NCI-H2029 (cell line): ENCODE data around the gene NR2F1-AS1.
"Not testable (repeated sequence)": the region's sequence is repeated elsewhere in the genome, so short reads cannot be mapped to it uniquely, and the experiment has no call there.

ENCODE experiments used
- DNase-seq: peaks from one replicate; lab custom pipeline; 2025; lab: John Stamatoyannopoulos, UW

The NR2F1-AS1 gene

GRCh38 chr5:93428868-93429267 lies 152.2 kb downstream of the NR2F1-AS1 start:
- no peak for DNase-seq

GRCh38 chr5:93427316-93427715 lies 153.7 kb downstream of the NR2F1-AS1 start:
- no peak for DNase-seq

GRCh38 chr5:93425096-93425495 lies 155.9 kb downstream of the NR2F1-AS1 start:
- DNase-seq: no peak

- no peak for DNase-seq
Observed at GRCh38 chr5:93423300-93423699, 157.7 kb downstream of the NR2F1-AS1 start.

GRCh38 chr5:93422652-93423280 lies 158.3 kb downstream of the NR2F1-AS1 start:
- no peak for DNase-seq

GRCh38 chr5:93421987-93422401 lies 159.0 kb downstream of the NR2F1-AS1 start:
- DNase-seq: no peak

DNA sequence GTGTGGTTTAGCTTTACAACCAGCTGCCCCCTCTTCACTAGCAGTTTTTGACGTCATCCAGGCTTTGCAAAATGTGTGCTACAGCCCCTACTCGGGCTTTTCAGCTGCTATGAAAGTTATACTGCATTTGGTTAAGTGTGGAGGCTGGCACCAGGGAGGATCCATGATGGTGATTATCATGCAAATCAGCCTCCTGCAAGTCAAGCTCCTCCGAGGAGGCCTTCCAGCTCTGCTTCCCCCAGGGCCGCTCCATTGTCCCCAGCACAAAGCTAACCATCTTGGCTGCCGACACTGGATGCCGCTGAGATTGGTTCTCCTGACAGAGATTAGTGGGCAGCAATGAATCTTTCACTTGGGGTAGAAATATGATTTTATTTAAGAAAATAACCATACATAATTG lies 159.6 kb downstream of the NR2F1-AS1 start:
- no peak for DNase-seq

- no peak for DNase-seq
Observed at GRCh38 chr5:93417490-93417889, 163.5 kb downstream of the NR2F1-AS1 start.

DNA sequence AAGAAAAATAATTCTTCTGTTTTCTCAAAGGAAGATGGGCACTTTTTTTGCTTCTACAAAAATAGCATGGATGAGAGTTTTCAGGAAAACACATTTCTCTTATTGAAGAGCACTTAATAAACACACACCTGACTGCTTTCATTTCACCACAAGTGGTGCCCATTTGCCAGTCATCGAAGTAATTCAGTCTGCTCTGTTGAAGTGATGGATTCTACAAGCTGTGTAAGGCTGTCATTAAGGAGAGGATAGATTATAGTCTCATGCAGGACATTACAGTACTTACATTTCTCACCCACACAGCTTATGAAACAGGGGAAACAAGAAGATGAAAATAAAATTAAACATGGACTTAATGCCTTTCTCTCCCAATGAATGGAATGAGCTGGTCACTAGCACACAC lies 165.2 kb downstream of the NR2F1-AS1 start:
- DNase-seq: no peak

GRCh38 chr5:93411716-93412115 lies 169.3 kb downstream of the NR2F1-AS1 start:
- no peak for DNase-seq

DNA sequence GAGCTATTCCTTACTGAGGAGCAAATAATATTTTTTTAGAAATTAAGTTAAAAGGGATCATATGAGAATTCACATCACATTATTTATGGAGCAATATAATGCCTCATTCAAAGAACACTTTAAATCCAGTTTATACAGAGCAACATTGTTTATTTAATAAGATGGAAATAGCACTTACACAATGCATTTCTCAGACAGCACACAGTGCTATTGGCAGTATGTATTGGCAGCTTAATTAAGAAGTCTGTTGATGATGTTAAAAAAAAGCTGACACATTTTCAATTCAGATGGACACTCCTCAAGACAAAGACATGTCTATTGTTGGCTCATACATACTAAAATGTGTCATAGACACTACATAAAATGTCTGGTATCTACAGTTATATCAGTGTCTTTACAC lies 171.3 kb downstream of the NR2F1-AS1 start:
- no peak for DNase-seq

GRCh38 chr5:93407454-93407853 lies 173.6 kb downstream of the NR2F1-AS1 start:
- no peak for DNase-seq

- DNase-seq: no peak
Observed at GRCh38 chr5:93406971-93407401, 174.0 kb downstream of the NR2F1-AS1 start.

DNA sequence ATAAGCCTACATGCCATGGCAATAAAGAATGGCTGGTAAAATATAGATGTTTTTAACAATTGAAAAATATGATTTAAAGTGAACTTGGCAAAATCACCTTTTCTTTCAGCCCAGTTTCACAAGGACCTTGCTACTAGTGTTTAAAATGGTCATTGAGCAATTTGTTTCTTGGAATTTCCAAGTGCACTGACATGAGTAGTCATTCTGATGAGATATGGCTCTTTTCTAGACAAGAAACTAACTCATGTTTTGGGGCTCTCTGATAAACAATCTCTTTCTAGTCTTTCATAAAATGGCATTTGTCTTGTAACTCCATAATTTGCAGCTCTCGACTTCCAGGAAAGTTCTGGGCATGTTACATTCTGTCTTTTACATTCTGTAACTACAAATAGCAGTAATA lies 176.8 kb downstream of the NR2F1-AS1 start:
- no peak for DNase-seq

DNA sequence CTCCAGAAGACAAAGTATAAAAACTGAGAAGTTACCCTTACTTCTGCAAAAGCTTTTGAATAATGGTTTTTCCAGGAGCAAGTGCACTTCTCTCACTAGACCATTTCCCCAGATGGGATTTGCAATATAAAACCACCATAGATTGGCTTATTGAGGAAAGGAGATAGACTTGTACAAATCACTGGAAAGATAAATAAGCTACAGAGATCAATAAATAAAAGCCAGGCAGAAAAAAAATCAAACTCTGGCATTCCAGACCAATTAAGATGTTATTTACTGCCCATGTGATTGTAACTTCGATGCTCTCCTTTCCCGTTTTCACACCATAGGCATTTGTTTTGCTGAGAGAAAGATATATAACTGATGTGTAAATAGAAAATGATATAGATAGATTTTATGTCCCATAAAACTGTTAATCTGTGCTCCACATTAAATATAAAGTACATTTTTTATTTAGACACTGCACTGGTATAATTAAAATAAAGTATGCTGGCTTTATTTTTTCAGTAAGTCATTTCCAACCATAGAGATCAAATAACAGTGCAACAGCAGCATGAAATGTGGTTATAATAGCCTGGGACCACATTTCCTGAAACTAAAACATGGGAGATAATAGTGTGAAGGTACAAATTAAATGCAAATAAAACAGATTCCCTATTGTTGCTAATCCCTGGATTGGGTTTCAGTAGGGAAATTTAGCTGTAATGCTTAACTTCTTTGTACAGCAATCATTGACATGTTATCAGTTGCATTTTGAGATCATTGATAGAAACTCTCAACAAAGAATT lies 177.7 kb downstream of the NR2F1-AS1 start:
- no peak for DNase-seq

DNA sequence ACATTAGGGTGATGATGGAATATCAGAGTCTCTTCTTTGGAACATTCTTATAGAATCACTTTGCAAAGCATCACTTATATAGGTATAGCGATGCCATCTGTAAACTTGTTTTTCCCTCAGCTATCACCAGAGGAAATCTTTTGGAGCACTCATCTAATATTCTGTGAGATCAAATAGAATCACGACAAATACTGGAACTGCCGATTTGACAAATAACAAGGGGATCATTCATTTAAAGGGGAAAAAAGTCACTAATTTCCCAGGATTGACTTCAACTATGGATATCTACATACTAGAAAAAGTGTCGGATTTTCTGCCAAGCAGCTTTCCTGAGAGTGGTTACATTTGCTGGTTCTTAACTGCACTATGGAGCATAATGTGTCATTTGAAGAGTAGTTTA lies 178.6 kb downstream of the NR2F1-AS1 start:
- DNase-seq: no peak

DNA sequence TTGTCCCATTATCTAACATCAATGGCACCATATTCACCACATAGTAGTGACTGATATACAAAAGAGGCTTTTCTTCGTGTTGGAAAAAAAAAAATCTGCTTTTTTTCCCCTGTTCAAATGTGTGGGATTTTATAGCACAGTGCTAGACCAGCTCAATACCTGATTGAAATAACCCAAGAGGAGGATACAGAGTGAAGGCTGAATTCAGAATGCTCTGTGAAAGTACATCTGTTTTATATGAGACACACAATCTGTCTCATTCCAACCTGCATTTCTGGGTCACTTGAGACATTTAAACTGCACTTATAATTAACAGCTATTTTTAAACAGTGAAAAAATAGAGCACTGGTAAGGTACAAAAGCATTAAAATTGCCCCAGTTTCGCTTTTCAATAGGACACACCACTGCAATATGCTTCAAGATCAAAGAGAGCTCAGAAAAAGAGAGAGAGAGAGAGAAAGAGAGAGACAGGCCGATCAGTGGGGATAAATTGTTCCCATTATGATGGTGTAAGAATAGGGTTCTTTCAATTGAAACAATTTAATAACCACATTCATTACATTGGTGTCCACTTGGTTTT lies 179.3 kb downstream of the NR2F1-AS1 start:
- DNase-seq: no peak

DNA sequence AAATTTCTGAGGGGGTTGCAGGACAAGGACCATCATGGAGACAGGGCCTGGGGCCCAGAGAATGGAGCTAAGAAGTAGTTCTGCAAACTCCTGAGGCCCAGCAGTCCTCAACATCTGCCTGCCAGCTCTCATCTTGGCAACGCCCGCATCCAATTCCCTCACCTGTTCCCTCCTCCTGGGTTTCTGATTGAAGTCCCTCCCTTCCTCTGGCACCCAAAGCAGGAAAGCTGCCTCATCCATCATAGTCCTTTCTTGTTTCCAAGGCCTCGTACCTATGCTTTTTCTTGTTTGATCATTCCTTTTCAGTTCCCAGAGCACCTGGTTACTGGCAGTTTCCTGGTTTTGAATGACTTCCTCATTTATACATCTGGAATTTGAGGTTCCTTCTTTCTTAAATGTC lies 181.3 kb downstream of the NR2F1-AS1 start:
- DNase-seq: no peak

DNA sequence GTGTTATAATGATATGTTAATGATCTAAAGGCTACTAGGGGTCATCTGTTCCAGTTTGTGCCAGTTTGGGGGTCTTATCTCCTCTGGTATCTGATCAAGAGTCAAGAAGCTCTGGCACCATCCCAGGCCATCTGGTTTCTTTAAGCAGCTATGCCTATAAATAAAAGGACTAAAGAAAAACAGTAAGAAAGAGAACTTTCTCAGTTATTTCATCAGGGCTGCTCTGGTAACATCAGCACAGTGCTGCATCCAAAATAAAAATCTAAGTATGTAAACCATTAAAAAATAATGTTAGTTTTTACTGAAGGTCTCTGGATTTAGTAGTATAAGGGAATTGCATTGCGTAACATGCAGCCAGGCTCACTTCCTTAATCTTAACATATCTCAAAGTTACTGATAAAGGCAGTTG lies 185.0 kb downstream of the NR2F1-AS1 start:
- DNase-seq: no peak

GRCh38 chr5:93395010-93395409 lies 186.0 kb downstream of the NR2F1-AS1 start:
- DNase-seq: no peak

DNA sequence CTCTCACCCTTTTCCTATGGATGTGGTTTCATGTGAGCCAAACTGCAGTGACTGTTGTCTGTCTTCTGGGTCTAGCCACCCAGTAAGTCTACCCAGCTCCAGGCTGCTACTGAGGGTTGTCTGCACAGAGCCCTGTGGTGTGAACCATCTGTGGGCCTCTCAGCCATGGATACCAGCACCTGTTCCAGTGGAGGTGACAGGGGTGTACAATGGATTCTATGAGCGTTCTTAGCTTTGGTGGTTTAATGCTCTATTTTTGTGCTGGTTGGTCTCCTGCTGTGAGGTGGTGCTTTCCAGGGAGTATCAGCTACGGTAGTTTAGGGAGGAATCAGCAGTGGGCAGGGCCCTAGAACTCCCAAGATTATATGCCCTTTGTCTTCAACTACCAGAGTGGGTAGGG lies 186.7 kb downstream of the NR2F1-AS1 start:
- no peak for DNase-seq

- not testable (repeated sequence) for DNase-seq
Observed at GRCh38 chr5:93391169-93391568, 189.8 kb downstream of the NR2F1-AS1 start.

GRCh38 chr5:93385655-93386054 lies 195.4 kb downstream of the NR2F1-AS1 start:
- no peak for DNase-seq
